Epithelial cell of esophagus (primary cell): ENCODE measurements around the gene CCDC50.
A peak's percentile ranks its signal among the peaks of the same experiment; 100 is the strongest.

Experiments
- DNase-seq: peaks from one replicate; pipeline ENCODE4 v3.0.0; 2010; ENCODE audit warnings: low read depth
- H3K4me3 ChIP-seq: 2 replicates; pipeline ENCODE4 v1.5.1; 2011; ENCODE audit warnings: mild to moderate bottlenecking, low read length, control low read depth
- CTCF ChIP-seq: IDR thresholded peaks from 2 replicates; pipeline ENCODE4 v1.5.1; 2011; ENCODE audit warnings: low read depth, mild to moderate bottlenecking, low read length, control low read depth, inconsistent platforms; ENCODE audit not compliant: insufficient read depth; ENCODE audit errors: missing control alignments

CCDC50 gene

GRCh38 chr3:191412759-191413158 lies 83.6 kb downstream of the CCDC50 start:
- TF ChIP-seq CTCF, result no peak
- no peak overlapping the region for H3K4me3 ChIP-seq
- peak; percentile 83 for DNase-seq

GRCh38 chr3:191414286-191414685 lies 85.1 kb downstream of the CCDC50 start:
- TF ChIP-seq CTCF, result no peak
- no peak overlapping the region for H3K4me3 ChIP-seq
- no peak for DNase-seq

- DNase-seq, result no peak
- H3K4me3 ChIP-seq, result no peak overlapping the region
- TF ChIP-seq CTCF, result no peak
Measured at GRCh38 chr3:191414732-191415131, 85.5 kb downstream of the CCDC50 start.

GRCh38 chr3:191415566-191415965 lies 86.4 kb downstream of the CCDC50 start:
- no peak for TF ChIP-seq CTCF
- no peak for DNase-seq
- H3K4me3 ChIP-seq, result no peak overlapping the region

GRCh38 chr3:191417457-191417729 lies 88.2 kb downstream of the CCDC50 start:
- no peak for TF ChIP-seq CTCF
- no peak overlapping the region for H3K4me3 ChIP-seq
- no peak for DNase-seq

- H3K4me3 ChIP-seq, result no peak overlapping the region
- DNase-seq, result no peak
- TF ChIP-seq CTCF, result no peak
Measured at GRCh38 chr3:191420771-191421170, 91.6 kb downstream of the CCDC50 start.

- no peak overlapping the region for H3K4me3 ChIP-seq
- DNase-seq, result no peak
- no peak for TF ChIP-seq CTCF
Measured at GRCh38 chr3:191424881-191425280, 95.7 kb downstream of the CCDC50 start.
